HAP-1 (cell line): ENCODE data around the gene TNNI2.

Experiments used
- DNase-seq, 2 experiments: peaks; one replicate each; pipeline ENCODE4 v3.0.0-alpha.2; 2016 to 2020; ENCODE audit warnings: low spot score in 2 of 2
- H3K27me3 ChIP-seq: fragments of 250-450 bp; sonication (Bioruptor Pico); 2 replicates; pipeline ENCODE4 v1.5.1; 2020; ENCODE audit warnings: low read depth, mild to moderate bottlenecking, moderate library complexity
- H3K36me3 ChIP-seq: fragments of 250-450 bp; sonication (Bioruptor Pico); replicated peaks from 2 replicates; pipeline ENCODE4 v1.5.1; 2020; ENCODE audit warnings: mild to moderate bottlenecking
- H3K4me1 ChIP-seq: fragments of 250-450 bp; sonication (Bioruptor Pico); 2 replicates; pipeline ENCODE4 v1.5.1; 2020; ENCODE audit warnings: mild to moderate bottlenecking
- H3K4me3 ChIP-seq: fragments of 250-450 bp; sonication (Bioruptor Pico); 2 replicates; pipeline ENCODE4 v1.5.1; 2020; ENCODE audit warnings: mild to moderate bottlenecking, moderate library complexity
- H3K9me3 ChIP-seq: fragments of 250-450 bp; sonication (Bioruptor Pico); 2 replicates; pipeline ENCODE4 v1.5.1; 2020; ENCODE audit warnings: mild to moderate bottlenecking, moderate library complexity
- in situ Hi-C: fragments of 300-500 bp; cut with MboI; formaldehyde crosslinking; loops from 3 replicates; pipeline ENCODE4 v1.14.3; 2020; ENCODE audit warnings: low sequenced_read_pairs, inconsistent platforms, mixed read lengths

TNNI2 gene

DNA sequence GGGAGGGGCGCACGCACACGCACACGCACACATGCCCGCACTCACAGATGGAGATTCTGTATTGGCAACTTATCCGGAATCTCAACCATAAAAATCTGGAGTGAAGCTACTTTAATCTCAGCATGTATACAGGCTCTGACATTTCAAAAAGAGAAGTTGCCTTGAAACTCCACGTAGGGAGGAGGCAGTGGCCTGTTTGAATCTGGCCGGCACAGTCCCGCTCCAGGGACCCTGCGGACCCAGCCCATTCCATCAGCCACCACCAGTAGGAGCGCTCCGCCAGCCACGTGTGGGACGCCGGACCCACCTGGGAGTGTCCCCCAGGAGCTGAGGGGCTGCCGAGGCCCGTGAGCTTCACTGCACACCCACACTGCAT is 5.9 kb upstream of the TNNI2 start:
- in situ Hi-C loops: no loop called here
- Histone ChIP-seq H3K9me3 (no peaks in the 10 kb centered on the region), H3K36me3 (no peaks in the 10 kb centered on the region), H3K27me3 (no peaks in the 10 kb centered on the region), H3K4me3 (no peak overlapping the region), H3K4me1 (no peaks in the 10 kb centered on the region; the same call in 1 of the 2 replicates)
- DNase-seq: no peak

DNA sequence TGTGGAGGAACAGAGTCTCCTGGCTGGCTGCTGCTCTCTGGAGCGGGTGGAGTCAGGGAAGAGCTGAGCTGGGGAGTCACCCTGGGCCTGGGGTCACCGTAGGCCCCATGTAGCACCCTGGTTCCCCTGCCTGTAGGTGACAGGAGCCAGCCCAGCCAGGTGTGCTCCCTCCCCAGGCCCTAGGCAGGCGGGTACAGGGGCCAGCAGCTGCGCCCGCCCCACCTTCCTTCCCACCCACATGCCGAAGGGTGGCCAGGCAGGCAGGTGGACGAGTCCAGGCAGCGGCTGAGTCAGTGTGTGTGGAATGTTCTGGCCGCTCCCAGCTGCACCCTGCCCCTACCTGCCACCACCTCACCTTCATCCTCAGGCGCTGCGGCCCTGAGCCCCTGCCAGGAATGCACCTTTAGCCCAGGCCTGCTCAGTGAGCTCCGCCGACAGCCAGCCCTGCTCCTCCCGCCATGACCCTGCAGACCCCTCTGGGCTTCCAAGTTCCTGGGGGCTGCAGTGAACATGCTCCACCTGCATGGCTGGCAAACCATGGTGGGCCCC is 4.6 kb upstream of the TNNI2 start:
- H3K4me1 ChIP-seq: no peaks in the 10 kb centered on the region; the same call in 1 of the 2 replicates
- no peak overlapping the region for H3K4me3 ChIP-seq
- in situ Hi-C loops: no loop called here
- no peaks in the 10 kb centered on the region for H3K9me3 ChIP-seq
- H3K36me3 ChIP-seq: no peaks in the 10 kb centered on the region
- no peaks in the 10 kb centered on the region for H3K27me3 ChIP-seq
- no peak for DNase-seq

DNA sequence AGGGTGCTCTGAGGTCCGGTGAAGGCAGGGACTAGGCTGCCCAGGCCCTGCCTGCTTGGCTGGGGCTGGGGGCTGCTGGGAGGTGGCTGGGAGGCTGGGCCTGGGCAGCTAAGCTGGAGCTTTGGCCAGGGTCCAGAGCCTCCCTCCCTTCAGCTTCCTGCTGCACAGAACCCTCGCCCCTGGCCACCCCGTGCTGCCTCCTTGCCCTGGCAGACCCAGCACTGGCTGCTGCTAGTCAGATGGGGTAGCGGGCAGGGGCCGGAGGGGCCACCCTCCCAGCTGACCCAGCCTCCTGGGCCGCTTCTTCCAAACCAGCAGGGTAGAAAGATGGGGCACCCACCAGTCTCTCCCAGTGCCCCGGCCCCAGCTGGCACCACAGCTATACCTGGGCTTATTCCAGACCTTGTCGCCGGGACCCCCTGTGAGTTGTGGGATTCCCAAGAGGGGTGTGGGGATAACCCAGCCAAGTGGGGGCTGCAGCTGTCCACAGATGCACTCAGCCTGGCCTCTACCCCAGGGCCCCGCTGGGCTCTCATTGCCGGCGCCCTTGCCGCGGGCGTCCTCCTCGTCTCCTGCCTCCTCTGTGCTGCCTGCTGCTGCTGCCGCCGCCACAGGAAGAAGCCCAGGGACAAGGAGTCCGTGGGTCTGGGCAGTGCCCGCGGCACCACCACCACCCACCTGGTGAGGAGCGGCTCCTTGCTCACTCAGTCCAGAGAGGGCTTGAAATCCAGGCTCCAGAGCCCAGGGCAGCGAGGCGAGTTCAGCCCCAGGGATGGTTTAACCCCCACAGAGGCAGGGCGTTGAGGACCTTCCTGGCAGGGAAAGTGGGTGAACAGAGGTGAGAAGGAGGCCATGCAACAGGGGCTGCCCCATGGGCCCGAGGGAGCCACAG is 3.8 kb upstream of the TNNI2 start, which contains the start of gene SYT8:
Gene SYT8, plus strand, starts transcription at position 212 of the 892 bp plus-strand sequence. Its CDS starts 116 bp downstream, at position 328.
- no peak within 1 kb of the TSS for H3K4me3 ChIP-seq
- no peaks in the 10 kb centered on the region for H3K9me3 ChIP-seq
- DNase-seq: no peak
- no peaks in the 10 kb centered on the region for H3K27me3 ChIP-seq
- no peaks in the 10 kb centered on the region; the same call in 1 of the 2 replicates for H3K4me1 ChIP-seq
- in situ Hi-C loops: no loop called here
- no peaks in the 10 kb centered on the region for H3K36me3 ChIP-seq

DNA sequence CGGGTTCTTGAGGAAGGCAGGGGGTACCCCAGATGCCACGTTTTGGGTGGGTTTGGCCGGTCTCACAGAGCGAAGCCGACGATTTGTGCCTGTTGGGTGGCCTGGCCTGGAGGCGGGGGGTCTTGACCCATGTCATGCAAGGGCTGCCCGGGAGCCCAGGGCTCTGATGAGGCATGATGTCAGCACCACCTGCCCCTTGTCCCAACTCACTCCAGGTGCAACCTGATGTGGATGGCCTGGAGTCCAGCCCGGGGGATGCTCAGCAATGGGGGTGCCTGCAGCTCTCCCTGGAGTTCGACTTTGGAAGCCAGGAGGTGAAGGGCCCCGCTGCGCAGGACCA is 3.1 kb upstream of the TNNI2 start:
- in situ Hi-C loops: no loop called here
- Histone ChIP-seq H3K4me1 (no peaks in the 10 kb centered on the region; the same call in 1 of the 2 replicates), H3K9me3 (no peaks in the 10 kb centered on the region), H3K27me3 (no peaks in the 10 kb centered on the region), H3K36me3 (no peaks in the 10 kb centered on the region), H3K4me3 (no peak overlapping the region)
- DNase-seq: no peak

DNA sequence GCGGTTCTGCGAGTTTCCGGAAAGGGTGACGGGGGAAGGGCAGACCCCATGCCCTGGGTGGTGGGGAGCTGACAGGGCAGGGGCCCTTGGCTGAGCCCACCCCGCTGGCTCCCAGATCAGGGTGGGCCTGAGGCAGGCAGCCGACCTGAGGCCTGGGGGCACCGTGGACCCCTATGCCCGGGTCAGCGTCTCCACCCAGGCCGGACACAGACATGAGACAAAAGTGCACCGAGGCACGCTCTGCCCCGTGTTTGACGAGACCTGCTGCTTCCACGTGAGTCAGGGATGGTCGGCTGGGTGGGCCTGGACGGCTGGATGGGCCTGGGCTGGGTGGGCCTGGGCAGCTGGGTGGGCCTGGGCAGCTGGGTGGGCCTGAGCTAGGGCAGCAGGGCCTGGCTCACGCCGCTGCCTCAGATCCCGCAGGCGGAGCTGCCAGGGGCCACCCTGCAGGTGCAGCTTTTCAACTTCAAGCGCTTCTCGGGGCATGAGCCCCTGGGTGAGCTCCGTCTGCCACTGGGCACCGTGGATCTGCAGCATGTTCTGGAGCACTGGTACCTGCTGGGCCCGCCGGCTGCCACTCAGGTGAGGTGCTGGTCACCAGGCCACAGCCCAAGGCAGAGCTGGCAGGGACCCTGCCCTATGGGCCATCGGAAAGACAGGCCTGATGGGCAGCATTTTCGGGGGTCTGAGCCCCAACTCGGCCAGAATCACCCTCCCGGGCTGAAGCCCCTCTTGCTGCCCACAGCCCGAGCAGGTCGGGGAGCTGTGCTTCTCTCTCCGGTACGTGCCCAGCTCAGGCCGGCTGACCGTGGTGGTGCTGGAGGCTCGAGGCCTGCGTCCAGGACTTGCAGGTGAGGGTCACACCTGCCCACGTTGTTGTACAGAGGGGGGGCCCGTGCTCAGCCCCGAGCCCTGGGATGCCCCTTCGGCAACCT is 2.5 kb upstream of the TNNI2 start:
- no peaks in the 10 kb centered on the region; the same call in 1 of the 2 replicates for H3K4me1 ChIP-seq
- no peaks in the 10 kb centered on the region for H3K27me3 ChIP-seq
- in situ Hi-C loops: no loop called here
- H3K4me3 ChIP-seq: no peak overlapping the region
- H3K9me3 ChIP-seq: no peaks in the 10 kb centered on the region
- DNase-seq: no peak
- H3K36me3 ChIP-seq: no peaks in the 10 kb centered on the region

DNA sequence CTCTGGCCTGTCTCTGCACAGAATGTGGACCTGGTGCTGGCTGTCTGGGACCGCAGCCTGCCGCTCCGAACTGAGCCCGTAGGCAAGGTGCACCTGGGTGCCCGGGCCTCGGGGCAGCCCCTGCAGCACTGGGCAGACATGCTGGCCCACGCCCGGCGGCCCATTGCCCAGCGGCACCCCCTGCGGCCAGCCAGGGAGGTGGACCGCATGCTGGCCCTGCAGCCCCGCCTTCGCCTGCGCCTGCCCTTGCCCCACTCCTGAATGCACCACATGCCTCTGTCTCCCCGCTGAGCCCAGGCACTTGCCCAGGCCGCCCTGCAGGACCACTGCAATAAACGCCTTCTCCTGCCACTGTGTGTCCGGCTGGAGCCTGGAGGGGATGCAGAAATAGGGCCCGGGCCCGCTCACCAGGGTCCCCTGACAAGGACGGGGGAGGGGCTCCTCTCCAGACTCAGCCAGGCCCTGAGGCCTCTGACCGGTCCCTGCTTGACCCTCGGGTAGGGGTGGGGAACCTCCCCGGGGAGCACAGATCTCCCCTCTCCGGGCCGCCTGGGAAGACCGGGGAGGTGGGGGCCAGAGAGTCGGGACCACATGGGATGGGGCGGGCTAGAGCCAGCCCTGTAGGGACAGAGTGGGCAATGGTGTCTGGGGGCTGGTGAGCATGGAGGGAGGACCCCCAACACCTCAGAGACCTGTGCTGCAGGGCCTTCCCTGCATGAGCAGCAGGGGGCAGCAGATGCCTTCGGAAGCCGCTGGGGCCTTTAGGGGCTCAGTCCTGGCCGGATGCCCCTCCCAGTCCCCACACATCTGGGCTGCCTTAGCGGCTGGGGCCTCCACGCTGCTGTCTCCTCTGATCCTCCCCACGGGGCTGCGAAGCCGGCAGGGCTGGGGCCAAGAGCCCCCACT is 1.4 kb upstream of the TNNI2 start:
- Histone ChIP-seq H3K4me1 (no peaks in the 10 kb centered on the region; the same call in 1 of the 2 replicates), H3K9me3 (no peaks in the 10 kb centered on the region), H3K36me3 (no peaks in the 10 kb centered on the region), H3K27me3 (no peaks in the 10 kb centered on the region), H3K4me3 (no peak overlapping the region)
- peak; percentile 52 to 86 for DNase-seq
- in situ Hi-C loops: no loop called here

DNA sequence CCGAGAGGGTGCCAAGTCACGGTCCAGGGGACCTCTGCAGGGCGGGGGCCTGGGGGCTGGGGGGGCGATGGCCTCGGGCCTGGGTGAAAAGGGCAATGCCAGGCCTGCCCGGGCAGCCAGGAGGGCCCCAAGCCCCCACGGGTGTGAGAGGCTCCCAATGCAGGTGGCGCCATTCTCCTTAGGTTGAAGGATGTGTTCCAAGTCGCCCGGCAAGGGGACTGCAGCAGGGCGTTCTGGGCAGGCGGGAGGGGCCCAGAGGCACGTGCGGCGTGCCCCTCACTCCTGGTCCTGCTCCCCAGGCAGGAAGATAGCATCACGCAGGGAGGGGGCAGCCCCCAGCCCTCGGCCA is 730 bp upstream of the TNNI2 start:
- no peak for DNase-seq
- in situ Hi-C loops: no loop called here
- no peaks in the 10 kb centered on the region for H3K27me3 ChIP-seq
- H3K9me3 ChIP-seq: no peaks in the 10 kb centered on the region
- no peaks in the 10 kb centered on the region for H3K36me3 ChIP-seq
- H3K4me1 ChIP-seq: no peaks in the 10 kb centered on the region
- no peak overlapping the region for H3K4me3 ChIP-seq

DNA sequence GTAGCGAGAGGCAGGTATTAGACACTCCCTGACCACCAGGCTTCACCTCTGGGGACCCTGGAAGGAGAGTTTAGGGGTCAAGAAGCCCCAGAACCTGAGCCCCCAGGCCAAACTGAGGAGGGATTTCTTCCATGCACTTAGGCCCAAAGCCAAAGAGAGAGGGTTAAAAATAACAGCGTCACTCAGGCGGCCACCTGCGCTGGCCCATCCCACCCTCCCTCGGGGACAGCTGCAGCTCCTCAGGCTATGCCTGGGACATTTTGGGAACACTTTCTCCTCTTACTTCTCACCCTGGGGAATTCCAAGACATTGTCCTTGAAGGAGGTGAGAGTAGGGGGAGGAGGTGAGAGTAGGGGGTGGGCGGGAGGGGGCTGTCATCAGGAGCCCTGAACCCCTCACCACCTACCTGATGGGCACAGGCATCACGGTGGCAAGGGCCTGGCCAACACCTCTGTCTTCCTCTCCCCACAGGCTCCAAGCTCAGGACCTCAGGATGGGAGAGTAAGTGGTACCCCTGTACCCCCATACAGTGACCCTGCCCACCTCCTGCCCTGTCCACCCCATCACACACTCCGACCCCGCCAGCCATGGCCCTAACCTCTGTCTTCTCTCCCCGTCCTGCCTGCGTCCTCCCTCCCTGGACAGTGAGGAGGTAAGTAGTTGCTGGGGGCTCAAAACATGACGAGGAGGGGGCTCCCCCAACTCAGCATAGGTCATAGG is 583 bp downstream of the TNNI2 start:
- Histone ChIP-seq H3K9me3 (no peaks in the 10 kb centered on the region), H3K27me3 (no peaks in the 10 kb centered on the region), H3K4me1 (no peaks in the 10 kb centered on the region), H3K36me3 (no peaks in the 10 kb centered on the region), H3K4me3 (no peak overlapping the region)
- DNase-seq: no peak
- in situ Hi-C loops: no loop called here

DNA sequence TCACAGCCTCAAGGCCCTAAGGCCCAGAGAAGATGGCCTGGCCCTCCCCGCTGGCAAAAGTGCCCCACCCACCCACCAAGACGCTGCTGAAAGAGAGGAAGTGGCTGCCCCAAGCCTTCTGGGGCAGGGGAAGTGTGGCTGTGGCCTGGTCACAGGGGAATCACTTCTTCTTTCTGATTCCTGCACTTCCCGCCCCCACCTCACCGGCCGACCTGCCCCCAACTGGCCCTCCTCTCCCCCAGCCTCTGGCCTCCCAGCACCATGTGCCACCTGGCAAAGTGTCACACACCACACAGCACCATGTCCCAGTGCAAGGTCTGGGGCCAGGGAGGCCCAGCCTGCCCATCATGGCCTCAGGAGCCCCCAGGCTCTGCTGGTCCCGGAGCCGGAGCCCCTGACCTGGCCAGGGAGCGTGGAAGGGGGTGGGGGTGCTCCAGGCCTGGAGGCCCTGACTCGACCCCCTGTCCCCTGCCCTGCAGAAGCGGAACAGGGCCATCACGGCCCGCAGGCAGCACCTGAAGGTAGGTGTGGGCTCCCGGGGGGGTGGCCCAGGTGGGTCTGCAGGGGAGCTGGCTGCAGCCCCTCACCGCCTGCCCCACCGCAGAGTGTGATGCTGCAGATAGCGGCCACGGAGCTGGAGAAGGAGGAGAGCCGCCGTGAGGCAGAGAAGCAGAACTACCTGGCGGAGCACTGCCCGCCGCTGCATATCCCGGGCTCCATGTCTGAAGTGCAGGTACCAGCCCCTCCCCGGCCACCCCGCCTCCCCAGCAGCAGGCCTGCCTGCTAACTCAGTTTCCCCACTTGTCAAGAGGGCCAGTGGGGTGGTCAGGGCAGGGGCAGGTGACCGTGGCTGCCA is 1.4 kb downstream of the TNNI2 start:
- Histone ChIP-seq H3K27me3 (no peaks in the 10 kb centered on the region), H3K9me3 (no peaks in the 10 kb centered on the region), H3K36me3 (no peaks in the 10 kb centered on the region), H3K4me3 (no peak overlapping the region), H3K4me1 (no peaks in the 10 kb centered on the region)
- in situ Hi-C loops: no loop called here
- no peak for DNase-seq

DNA sequence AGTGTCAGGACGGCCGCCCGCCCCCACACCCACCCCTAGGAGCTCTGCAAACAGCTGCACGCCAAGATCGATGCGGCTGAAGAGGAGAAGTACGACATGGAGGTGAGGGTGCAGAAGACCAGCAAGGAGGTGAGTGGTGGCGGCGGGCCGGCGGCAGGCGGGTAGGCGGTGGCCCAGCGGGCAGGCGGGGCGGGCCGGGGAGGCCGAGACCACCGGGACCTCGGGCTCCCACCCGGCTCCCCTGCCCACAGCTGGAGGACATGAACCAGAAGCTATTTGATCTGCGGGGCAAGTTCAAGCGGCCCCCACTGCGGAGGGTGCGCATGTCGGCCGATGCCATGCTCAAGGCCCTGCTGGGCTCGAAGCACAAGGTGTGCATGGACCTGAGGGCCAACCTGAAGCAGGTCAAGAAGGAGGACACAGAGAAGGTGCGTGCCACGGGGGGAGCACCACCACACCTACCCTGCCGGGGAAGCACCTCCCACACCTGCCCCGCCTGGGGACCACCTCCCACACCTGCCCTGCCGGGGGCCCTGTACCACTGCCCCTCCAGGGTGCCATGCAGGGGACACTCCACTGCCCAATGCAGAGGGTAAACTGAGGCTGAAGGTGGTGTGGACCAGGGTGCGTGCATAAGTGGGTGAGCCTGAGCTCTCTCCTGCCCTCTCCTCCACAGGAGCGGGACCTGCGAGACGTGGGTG is 2.1 kb downstream of the TNNI2 start:
- Histone ChIP-seq H3K4me1 (no peaks in the 10 kb centered on the region), H3K36me3 (no peaks in the 10 kb centered on the region), H3K4me3 (no peak overlapping the region), H3K27me3 (no peaks in the 10 kb centered on the region), H3K9me3 (no peaks in the 10 kb centered on the region)
- no peak for DNase-seq
- in situ Hi-C loops: no loop called here

DNA sequence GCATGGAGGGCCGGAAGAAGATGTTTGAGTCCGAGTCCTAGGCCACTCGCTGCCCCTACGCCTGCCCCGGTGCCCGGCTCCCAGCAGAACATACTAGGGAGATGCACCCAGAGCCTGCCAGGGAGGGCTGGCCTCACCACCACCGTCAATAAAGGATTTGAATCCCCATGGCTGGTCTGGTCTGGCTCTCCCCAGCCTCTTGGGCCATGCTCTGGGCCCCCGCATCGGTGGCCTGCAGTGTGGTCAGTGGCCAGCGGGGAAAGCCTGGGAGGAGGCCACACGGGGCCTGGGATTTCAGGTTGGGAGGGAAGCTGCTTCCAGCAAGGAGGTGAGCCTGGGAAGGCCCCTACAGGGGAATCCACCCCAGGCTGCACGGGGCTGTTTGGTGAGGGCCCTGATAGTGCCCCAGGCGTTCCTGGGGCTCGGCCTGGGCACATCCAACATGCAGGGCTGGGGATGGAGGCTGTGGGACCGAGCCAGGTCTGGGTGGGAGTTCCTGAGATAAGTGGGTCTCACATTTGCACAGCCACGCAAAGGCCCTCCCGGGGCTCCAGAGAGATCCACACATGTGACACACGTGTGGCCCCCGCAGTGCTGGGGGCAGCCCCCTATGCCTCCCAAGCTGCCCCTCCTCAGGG is 2.8 kb downstream of the TNNI2 start:
- no peaks in the 10 kb centered on the region for H3K36me3 ChIP-seq
- H3K9me3 ChIP-seq: no peaks in the 10 kb centered on the region
- no peak for DNase-seq
- no peak overlapping the region for H3K4me3 ChIP-seq
- H3K4me1 ChIP-seq: no peaks in the 10 kb centered on the region
- H3K27me3 ChIP-seq: no peaks in the 10 kb centered on the region
- in situ Hi-C loops: no loop called here
